DMS114 treated with DMSO at 0.1 percent for 48 hours (cell line): ENCODE data around the gene NECTIN2.
"Not testable (repeated sequence)": the region's sequence is repeated elsewhere in the genome, so short reads cannot be mapped to it uniquely, and the experiment has no call there.

ENCODE experiments used
- DNase-seq: peaks from one replicate; lab custom pipeline; 2025; ENCODE audit not compliant: unreplicated experiment; lab: John Stamatoyannopoulos, UW

The NECTIN2 gene

DNA sequence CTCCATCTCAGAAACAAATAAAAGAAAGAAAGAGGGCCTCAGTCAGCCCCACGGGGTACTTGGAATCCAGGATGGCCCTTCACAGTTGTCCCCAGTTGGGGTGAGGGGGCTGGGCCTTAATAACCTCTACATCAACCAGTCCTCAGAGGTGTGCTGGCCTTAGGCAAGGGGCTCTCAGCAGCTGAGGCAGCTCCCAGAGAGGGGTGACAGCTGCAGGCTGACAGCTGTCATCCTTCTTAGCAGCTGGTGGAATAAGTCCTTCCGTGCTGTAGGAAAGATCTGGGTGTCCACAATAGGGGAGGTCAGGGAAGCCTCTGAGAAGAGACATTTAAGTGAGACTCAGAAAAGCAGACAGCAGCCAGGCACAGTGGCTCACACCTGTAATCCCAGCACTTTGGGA is 29.8 kb upstream of the NECTIN2 start:
- DNase-seq, result no peak

DNA sequence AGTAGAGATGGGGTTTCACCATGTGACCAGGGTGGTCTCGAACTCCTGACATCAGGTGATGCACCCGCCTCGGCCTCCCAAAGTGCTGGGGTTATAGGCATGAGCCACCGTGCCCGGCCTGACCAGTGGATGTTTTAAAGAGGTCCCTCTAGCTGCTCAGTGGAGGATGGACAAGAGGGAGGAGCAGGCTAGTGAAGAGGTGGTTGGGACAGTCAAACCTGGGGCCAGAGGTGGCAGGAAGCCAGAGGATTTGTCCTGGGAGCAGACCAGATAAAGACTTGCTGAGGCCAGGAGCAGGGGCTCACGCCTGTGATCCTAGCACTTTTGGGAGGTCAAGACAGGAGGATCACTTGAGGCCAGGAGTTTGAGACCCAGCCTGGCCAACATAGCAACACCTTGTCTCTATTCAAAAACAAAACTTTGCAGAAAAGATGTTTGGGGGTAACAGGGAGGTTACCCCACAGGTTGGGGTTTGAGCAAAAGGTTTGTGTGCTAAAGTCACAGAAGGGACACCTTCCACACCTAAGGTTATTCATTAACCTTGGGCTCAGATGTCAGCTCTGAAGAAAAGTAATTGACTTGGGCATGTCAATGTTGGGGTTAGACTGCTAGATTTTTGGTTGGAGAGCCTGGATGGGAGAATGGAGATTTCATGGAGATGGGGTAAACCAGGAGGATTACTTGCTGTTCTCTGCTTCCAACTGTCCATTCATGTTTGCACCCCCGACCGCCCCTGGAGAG is 28.2 kb upstream of the NECTIN2 start:
- no peak for DNase-seq

DNA sequence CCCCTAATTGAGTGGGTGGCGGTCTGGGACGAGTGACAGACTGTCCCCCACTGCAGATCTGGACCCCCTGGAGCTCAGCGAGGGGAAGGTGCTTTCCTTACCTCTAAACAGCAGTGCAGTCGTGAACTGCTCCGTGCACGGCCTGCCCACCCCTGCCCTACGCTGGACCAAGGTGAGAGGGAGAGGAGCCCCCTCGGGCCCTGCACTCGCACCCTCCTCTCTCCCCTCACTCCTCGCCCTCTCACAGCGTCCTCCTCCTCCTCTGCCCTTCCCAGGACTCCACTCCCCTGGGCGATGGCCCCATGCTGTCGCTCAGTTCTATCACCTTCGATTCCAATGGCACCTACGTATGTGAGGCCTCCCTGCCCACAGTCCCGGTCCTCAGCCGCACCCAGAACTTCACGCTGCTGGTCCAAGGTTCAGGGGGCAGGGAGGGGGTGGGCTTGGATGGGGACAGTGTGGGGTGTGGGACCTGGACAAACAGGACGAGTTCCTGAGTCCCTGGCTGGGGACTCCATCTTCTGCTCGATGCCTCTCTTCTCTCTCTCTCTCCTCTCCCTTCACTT is 27.5 kb upstream of the NECTIN2 start:
- no peak for DNase-seq

DNA sequence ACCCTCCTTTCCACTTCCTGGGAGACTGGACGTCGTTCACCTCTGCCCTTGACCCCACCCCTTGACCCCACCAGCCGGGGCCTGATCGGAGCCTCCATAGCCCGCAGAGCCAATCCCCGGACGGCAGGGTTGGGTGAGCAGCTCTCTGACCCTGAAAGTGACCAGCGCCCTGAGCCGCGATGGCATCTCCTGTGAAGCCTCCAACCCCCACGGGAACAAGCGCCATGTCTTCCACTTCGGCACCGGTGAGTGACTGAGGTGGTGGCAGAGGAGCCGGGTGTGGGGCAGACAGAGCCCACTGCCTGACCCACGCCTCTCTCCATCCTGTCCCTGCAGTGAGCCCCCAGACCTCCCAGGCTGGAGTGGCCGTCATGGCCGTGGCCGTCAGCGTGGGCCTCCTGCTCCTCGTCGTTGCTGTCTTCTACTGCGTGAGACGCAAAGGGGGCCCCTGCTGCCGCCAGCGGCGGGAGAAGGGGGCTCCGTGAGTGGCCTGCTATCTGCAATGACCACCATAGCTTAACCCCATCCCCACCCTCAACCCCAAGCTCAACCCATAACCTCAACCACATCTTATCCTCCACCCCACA is 26.8 kb upstream of the NECTIN2 start:
- DNase-seq, result no peak

DNA sequence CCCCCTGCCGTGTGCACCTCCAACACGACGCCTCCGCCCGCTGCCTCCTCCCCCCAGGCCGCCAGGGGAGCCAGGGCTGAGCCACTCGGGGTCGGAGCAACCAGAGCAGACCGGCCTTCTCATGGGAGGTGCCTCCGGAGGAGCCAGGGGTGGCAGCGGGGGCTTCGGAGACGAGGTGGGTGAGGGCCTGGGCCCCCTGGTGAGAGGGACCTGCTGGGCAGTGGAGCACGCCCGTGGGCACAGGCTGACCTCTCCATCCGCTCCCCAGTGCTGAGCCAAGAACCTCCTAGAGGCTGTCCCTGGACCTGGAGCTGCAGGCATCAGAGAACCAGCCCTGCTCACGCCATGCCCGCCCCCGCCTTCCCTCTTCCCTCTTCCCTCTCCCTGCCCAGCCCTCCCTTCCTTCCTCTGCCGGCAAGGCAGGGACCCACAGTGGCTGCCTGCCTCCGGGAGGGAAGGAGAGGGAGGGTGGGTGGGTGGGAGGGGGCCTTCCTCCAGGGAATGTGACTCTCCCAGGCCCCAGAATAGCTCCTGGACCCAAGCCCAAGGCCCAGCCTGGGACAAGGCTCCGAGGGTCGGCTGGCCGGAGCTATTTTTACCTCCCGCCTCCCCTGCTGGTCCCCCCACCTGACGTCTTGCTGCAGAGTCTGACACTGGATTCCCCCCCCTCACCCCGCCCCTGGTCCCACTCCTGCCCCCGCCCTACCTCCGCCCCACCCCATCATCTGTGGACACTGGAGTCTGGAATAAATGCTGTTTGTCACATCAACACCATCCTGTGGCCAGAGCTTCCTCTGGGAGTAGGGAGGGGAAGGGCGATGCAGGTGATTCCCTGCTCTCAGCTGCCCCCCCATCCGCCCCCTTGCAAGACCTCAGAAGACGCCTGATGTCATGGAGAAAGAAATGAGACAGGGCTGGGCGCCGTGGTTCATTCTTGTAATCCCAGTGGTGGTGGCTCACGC is 25.2 kb upstream of the NECTIN2 start:
- DNase-seq, result no peak

DNA sequence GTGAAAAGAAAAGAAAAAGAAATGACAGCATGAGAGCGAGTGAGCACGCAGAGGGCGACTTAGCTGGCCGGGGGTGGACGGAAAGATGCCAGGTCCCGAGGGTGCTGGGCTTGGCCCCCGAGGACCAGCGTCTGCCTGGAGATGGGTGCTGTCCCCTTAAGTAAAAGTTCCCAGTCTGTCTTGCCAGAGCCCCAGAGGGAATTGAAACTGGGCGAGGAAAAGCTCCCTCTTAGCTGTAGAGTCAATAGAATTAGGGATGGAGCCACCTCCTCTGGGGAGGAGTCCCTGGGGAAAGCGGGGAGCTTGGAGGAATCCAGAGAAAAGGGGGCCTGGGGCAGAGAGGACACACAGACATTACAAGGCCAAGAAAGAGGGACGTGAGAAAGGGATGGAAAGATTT is 23.9 kb upstream of the NECTIN2 start:
- DNase-seq, result no peak

DNA sequence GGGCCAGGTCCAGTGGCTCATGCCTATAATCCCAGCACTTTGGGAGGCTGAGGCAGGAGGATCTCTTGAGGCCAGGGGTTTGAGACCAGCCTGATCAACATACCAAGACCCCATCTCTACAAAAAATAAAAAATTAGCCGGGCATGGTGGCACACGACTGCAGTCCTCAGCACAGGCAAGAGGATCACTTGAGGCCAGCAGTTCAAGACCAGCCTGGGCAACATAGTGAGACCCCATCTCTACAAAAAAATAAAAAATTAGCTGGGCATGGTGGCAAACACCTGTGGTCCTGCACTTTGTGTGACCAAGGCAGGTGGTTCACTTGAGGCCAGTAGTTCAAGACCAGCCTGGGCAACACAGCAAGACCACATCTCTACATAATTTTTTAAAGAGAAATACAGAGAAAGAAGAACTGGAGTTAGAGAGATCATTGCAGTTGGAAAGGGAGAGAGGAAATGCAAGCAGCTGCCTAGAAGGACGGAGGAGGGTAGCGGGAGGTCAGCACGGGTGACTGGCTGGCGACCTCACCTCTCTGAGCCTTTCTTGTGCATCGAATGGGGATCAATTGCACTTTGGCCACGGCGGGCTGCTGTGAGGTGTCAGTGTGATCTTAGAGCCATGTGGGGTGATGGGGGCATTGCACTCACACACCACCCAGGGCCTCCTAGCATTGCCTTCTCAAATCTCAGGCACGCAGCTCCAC is 23.3 kb upstream of the NECTIN2 start:
- no peak for DNase-seq

DNA sequence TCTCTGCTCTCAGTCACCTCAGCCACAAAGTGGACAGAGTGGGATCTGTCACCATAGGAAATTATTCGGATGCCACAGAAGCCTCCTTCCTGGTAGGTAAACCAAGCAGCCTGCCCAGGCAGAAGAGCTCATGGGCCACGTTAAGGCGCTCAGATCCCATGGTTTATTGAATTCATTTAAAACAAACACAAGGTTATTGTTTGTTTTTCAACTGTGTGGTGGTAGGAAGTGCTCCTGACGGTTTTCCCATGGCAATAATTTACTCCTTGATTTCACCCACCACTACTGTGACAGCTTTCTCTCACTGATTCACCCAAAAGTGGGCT is 22.8 kb upstream of the NECTIN2 start:
- no peak for DNase-seq

DNA sequence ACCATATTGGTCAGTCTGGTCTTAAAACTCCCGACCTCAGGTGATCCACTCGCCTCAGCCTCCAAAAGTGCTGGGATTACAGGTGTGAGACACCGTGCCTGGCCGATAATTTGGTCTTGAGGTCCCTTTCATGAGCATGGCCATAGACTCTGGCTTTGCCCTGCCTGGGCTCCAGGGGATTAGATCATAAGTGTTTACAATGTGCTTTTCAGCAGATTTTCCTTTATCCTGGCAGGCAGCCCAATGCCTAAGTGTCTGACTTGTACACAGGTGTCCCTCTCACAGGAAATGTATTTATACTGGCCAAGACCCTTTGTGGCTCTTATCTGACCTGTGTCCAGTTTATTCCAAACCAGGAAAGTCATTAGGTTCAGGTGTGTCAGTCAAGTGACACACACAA is 21.3 kb upstream of the NECTIN2 start:
- DNase-seq, result no peak

DNA sequence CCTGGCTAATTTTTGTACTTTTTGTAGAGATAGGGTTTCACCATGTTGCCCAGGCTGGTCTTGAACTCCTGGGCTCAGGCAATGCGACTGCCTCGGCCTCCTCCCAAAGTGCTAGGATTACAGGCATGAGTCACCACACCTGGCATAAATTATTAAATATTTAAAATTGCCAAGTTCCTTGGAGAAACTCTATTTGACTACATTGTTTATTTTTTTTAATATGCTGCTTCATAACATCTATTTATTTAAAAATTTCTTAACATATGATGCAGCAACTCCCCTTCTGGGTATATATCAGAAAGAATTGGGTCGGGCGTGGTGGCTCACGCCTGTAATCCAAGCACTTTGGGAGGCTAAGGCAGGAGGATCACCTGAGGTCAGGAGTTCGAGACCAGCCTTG is 13.2 kb upstream of the NECTIN2 start:
- not testable (repeated sequence) for DNase-seq

DNA sequence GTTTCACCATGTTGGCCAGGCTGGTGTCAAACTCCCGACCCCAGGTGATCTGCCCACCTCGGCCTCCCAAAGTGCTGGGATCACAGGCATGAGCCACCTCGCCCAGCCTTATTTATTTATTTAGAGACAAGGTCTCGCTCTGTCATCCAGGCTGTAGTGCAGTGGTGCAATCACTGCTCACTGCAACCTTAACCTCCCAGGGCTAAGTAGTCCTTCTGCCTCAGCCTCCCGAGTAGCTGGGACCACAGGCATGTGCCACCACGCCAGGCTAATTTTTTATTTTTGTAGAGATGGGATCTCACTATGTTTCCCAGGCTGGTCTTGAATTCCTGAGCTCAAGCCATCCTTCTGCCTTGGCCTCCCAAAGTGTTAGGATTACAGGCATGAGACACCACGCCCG is 11.7 kb upstream of the NECTIN2 start:
- not testable (repeated sequence) for DNase-seq

DNA sequence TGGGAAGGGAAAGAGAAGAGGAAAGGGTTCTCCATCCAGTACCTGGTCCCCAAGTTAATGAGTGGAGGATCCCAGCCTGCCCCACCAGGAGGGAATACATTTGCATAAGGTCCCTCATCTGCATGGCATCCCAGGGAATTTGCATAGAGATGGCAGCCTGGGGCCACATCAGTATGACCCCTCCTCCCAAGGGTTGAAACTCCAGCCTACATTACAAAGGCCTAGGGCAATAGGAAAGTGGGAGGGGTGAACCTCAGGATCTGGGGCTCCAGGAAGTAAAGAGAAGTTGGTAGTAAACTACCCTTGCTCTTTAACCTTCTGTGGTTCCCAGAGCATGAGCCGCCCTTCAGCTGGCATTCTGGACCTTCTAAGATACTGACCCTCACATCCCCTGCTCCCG is 6.8 kb upstream of the NECTIN2 start:
- no peak for DNase-seq

DNA sequence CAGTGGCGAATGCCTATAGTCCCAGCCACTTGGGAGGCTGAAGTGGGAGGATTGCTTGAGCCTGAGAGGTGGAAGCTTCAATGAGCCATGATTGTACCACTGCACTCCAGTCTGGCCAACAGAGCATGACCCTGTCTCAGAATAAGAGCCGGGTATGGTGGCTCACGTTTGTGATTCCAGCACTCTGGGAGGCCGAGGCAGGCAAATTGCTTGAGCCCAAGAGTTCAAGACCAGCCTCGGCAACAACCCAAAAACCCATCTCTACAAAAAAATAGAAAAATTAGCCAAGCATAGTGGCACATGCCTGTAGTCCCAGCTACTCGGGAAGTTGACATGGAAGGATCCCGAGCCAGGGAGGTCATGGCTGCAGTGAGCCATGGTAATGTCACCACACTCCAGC is 5.3 kb upstream of the NECTIN2 start:
- DNase-seq, result no peak

DNA sequence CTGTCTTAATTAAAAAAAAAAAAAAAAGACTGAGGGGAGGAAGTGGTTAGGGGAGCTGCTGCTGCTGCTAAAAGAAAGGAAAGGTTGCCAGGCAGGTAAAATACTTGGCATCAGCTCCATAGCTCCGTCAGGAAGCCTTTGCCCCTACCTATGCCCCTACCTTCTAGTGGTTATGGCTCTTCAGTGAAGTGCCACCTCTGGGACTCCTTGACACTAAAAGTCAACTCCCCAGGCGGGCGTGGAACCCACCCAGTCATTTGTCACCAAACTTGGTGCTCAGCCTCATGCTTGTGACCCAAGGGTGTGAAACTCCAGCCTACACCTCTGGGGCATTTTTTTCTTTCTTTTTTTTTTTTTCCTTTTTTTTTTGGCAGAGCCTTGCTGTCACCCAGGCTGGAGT is 4.9 kb upstream of the NECTIN2 start:
- no peak for DNase-seq

DNA sequence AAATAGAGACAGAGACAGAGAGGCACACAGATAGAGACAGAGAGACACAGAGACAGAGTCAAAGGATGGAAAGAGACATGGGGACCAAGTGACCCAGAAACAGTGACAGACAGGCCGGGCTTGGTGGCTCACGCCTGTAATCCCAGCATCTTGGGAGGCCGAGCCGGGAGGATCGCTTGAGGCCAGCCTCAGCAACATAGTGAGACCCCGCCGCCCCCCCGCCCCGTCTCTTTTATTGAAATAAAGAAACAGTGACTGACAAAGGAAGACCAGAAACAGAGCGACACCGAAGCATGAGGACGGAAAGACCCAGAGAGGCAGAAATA is 848 bp upstream of the NECTIN2 start:
- no peak for DNase-seq

DNA sequence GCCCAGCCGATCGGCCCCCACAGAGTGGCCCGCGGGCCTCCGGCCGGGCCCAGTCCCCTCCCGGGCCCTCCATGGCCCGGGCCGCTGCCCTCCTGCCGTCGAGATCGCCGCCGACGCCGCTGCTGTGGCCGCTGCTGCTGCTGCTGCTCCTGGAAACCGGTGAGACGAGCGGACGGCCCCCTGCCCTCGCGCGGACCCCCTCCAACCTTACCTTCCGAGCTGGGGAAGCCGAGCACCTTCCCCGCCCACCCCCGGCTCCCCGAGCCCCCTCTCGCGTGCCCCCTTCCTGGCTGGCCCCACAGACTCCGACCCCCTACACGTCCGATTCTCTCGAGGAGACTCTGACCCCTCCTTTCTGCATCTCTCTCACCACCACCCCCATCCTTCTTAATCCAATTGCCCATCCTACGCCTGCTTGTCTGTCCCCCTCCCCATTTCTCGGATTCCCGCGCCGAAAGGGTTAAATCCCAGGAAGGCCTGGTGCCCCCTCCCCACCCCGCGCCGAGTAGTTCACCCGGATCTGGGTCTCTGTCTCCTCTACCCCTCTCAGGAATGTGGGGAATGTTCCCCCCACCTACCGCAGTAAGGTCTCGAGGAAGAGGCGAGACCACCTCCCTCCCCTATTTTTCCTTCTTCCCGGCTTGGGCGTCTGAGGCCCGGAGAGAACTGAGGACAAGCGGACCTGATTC is 502 bp downstream of the NECTIN2 start:
- no peak for DNase-seq

DNA sequence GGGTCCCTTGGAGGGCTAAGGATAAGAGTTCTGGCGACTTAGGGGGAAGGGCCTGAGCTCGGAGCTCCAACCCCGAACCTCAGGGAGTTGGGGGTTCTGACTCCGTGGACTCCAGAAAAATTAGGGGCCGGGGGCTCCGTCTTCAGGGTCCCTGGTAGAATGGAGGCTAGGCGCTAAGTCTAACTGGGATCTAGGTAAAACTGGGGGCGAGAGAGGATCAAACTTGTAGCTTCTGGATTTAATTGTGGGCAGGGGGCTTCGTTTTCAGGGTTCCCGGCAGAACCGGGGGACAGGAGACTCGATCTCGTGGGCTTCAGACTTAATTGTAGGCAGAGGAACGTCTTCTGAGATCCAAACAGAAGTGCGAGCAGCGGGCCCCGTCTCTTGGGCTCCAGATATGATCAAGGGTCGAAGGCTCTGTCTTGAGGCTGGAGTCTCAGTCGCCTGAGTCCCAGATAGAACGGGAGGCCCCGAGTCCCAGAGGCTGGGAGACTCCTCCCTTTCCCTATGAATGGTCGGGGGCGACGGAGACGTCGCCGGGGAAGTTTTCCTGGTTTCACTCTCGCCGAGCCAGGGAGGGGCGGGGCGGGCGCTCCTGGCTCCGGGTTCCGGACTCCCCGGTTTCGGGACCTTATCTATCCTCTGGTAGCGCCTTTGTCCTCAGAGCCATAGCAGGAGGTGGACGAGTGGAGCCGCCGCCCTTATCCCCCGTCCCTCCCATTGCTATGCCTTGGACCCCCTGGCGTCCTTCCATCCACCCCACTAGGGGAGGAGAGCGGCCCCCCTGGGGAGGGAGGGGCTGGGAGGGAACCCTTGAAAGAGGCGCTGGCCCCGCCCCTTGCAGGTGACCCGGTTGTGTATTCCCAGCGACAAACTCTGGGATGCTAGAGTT is 1.3 kb downstream of the NECTIN2 start:
- no peak for DNase-seq

DNA sequence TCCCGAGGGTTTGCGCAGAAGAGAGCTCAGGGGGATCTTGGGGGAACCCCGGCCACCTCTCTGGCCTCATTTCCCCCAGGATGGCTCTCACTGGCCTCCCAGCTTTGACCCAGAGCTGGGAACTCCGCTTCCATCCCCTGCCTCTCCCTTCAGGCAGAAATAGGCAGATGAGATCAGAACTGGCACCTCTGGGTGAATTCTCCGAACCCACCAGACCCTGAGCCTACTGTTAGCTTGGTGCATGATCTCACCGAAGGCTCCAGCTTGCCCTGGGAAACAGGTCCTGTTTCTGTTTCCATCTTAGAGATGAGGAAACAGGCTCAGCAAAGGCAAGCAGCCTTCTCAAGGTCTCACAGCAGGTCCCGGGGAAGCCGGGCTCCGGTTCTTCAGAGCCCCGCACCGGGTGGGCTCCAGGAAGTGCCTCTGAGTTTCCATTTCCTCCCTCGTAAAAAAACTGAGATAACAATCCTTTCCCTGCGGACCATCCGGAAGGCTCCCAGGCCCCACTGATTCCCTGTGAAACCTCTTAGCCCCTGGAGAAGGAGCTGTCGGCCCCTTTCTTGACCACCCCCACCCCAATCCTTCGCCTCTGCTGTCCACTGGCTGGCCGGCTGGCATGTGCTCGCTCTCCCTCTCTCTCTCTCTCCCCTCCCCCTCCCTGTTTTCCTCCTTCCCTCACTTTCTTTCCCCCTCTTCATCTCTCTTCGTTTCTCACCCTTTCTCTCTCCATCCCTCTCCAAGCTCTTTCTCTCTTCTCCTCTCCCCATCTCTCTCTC is 2.1 kb downstream of the NECTIN2 start:
- DNase-seq, result no peak
